NCI-H748 (cell line): ENCODE results near the gene TAB2.

Experiments
- DNase-seq: peaks from one replicate; lab custom pipeline; 2025; ENCODE audit not compliant: unreplicated experiment; lab: John Stamatoyannopoulos, UW

TAB2 gene

DNA sequence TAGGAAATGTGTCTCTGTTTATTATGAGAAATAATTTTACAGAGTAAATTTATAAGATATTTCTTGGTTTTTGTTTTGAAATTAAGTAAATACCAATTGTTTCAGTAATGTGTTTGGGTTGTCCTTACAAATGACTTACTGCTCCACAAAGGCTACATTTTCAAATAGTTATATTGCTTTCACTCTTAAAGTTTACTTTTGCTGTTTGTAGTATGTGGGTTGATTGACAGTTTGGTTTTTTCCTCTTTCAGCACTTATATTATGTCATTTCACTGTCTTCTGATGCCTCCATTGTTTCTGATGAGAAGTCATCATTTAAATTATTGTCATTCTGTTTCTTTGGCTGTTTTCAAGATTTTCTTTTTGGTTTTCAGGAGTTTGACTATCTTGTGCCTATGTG lies 47.7 kb downstream of the TAB2 start:
- no peak for DNase-seq

- DNase-seq, result no peak
Observed at GRCh38 chr6:149366267-149366921, 48.9 kb downstream of the TAB2 start.

- no peak for DNase-seq
Observed at GRCh38 chr6:149368065-149368464, 50.6 kb downstream of the TAB2 start.

DNA sequence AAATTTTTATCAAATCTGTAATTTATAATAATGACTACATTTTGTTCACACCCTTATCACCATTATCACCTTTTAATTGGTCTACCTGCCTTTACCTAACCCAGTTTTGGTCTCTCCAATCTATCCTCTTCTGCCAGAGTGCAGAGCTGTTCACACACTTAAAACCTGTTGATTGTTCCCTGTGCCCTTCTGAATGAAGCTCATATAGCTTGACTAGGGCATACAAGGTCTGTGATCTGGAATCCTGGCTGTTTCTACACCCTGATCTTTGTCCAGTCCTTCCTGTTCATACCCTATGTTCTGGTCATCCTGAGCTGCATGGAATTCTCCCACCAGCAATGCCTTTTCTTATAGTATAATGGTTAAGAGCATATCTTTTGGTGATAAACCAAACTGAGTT lies 53.6 kb downstream of the TAB2 start:
- no peak for DNase-seq

DNA sequence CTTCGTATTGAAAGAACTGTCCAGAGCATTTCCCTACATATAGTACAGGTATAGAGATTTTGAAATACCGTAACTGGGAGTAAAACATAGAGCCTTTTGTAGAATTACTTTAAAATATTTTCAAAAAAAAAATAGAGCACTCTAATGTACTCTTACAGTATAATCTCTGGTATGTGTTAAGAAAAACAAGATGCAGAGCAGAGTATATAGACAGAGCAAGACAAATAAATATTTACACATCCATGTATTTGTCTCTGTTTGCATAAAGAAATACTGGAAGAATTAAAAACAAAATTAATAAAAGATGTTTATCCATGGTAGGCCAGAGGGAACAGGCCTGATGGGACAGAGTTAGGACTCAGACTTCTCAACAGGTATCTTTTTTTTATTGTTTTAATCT lies 54.5 kb downstream of the TAB2 start:
- no peak for DNase-seq

GRCh38 chr6:149373511-149373910 lies 56.0 kb downstream of the TAB2 start:
- no peak for DNase-seq

DNA sequence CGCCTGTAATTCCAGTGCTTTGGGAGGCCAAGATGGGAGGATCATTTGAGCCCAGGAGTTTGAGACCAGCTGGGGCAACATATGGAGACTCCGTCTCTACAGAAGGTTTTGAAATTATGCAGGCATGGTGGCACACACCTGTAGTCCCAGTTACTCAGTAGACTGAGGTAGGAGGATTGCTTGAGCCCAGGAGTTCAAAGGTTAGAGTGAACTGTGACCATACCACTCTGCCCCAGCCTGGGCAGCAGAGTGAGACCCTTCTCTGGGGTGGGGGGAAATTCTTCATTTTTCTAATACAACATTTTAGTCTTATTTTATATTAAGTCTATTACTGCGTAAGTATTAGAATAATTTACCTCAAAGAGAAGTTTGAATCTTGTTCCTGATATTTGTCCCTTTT lies 62.5 kb downstream of the TAB2 start:
- DNase-seq, result no peak

DNA sequence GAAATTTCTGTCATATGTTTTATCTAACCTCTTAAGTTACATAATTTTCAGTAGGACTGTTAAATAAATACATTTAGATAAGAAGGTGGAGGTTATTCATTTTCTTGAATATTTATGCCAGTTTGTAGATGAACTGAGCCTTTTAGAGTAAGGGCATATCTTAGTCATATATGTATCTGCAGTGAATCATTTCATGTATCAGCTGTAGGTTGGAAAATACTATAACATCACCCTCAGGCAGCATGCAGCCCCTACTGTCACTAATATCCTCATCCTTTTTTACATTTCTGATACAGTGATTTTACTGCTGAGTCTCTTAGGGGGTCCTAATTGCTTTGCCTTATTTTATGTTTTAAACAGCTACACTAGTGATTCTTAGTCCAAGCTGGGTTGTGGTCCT lies 63.0 kb downstream of the TAB2 start:
- no peak for DNase-seq

DNA sequence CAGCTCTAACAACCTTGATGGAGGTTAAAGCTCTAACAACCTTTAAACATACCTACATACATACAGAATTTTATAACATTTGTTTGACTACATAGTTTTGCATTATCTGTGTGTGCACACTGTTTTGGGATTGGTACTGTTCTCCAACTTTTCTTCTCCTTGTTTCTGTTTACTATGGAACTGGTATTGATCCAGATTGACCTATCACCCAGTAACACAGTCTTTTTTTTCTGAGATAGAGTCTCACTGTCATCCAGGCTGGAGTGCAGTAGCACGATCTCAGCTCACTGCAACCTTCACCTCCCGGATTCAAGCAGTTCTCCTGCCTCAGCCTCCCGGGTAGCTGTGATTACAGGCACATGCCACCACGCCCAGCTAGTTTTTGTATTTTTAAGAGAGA lies 65.9 kb downstream of the TAB2 start:
- DNase-seq, result no peak

- DNase-seq, result no peak
Observed at GRCh38 chr6:149384464-149384863, 67.0 kb downstream of the TAB2 start.

DNA sequence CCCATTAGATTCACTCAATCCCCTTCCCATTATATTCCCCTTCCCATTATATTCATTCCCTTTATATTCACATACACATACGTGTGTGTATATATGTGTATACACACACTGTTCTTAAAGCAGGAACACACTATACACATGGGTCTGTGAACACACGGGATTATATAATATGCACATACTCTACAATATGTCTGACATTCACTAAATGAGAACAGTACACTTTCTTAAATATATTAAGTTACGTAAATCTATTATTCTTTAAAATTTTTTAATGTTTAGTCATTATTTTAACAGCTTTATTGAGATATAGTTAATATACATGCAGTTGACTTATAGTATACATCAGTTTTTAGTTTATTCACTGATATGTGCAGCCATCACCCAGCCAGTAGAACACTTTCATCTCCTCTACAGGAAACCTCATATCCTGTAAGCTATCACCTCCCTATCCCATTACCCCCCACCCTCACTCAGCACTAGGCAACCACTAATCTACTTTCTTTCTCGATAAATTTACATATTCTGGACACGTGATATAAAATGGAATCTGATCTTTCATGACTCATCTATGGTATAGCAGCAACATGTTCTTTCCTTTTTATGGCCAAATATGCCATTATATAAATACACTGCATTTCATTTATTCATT lies 68.6 kb downstream of the TAB2 start:
- no peak for DNase-seq

- DNase-seq, result no peak
Observed at GRCh38 chr6:149387779-149388512, 70.4 kb downstream of the TAB2 start.

DNA sequence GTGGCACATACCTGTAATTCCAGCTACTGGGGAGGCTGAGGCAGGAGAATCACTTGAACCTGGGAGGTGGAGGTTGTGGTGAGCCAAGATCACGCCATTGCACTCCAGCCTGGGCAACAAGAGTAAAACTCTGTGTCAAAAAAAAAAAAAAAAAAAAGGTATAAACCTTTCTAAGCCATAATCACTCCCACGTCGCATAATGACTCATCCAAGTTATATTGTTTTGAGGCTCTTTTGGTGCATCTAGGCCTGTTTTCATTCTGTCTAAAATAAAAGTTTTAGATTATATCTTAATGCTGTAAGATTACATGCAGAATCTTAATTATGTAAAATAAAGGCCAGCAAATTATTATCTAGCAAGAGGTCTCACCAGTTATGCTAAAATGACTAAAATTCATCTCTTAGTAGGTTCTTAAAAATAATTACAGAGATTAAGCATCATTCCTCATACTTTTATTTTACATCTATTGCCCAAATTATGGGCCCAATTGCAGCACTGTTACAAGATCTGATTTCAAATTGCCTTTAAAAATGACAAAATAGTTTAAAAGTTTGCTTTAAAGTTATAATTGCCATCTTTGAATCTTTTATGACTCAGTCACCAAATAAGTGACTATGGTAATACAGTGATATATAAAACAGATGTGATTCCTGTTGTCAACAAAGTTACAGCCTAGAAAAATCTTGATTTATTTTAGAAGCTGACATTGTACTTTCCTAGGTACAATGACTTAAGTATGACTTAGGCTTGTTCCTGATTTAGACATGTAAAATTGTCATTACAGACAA lies 72.2 kb downstream of the TAB2 start:
- DNase-seq, result no peak

GRCh38 chr6:149392093-149392492 lies 74.6 kb downstream of the TAB2 start:
- DNase-seq, result no peak

DNA sequence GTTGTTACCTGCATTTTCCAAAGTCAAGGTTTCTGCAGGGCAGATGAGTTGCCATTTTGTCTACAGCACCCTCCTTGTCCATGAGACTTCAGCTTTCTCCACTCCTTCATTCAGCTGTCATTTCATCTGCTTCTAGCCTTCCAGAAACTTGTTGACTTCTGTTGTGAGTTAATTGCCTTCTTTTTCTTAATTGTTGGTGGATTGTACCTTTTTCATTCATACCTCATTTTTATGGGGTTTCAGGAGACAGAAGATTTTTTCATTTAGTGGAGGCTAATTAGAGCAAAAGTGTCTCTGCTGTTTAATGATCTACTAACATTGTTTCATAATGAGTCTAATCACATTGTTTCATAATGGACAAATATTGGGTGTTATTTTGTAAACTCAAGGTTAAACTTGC lies 75.0 kb downstream of the TAB2 start:
- DNase-seq, result no peak

DNA sequence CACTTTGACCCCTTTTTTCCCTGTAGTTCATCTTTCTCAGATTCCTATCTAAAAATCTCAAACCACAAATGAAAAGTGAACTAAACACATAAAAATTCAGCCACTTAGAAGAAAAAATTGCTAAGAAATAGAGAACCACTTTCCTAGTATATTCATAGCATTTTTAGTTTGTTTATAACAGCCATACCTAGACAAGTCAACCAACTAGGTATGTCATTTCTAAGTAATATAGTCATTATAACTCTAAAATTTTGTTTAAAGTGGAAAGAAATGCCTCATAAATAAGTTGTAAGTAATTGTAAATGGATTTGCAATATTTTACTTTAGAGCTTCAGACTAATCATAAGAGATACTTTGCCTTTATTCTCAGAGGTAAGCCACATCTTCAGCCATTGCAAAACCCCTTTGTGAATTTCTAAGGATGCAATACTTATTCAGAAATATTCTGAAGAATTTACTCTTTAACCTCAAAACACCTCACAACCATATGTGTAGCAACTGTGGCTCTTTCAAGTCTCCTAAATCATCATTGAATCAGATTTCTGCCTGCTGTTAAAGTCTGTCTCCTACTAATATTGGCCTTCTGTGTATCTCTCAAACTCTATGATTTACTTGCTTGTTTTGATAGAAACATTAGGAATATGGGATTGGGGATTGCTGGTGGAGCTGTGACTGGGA lies 75.6 kb downstream of the TAB2 start:
- no peak for DNase-seq

DNA sequence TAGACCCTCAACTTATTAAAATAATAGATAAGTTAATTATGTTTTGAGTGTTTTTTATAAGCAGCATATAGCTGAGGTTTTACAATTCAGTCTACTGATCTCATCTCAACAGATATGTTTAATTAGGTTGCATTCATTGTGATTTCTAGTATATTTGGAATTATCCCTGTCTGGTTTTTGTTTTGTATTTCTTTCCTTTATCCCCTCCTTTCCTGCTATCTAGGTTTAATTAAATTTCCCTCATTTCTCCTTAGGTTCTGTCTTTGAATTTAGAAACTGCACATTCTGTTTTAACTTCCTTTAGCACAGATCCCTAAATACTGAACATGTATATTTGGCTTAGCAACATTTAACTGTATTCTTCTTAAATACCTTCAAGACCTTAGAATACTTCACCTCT lies 77.7 kb downstream of the TAB2 start:
- DNase-seq, result no peak

DNA sequence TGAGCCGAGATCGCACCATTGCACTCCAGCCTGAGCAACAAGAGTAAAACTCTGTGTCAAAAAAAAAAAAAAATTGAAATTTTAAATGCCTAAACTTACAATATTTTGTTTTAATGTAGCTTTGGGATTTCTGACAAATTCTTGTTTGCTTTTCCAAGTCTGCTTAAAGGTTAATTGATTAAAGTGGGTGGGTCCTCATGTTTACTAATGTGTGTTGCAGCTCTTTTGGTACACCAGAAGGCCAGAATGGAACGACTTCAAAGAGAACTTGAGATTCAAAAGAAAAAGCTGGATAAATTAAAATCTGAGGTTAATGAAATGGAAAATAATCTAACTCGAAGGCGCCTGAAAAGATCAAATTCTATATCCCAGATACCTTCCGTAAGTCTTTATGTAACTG lies 79.9 kb downstream of the TAB2 start:
- no peak for DNase-seq

DNA sequence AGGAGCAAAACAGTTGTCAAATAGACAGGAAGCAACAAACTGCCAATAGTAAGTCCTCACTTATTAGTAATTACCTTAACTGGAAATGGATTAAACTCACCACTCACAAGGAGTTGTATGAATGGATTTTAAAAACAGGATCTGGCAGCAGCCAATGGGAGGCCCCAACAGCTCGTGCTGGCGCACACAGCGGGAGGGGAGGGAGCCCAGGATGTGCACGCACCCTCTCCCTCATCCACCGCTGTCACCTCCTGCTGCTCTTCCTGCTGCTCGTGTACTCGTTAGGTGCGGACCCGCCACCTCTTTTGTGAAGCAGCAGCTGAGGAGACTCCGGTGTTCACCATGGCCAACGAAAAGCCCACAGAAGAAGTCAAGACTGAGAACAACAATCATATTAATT lies 82.5 kb downstream of the TAB2 start, which contains the start of gene SUMO4:
TSS of gene SUMO4 (plus strand) at position 213 of the 400 bp plus-strand sequence. CDS start at position 343, 130 bp downstream.
- no peak for DNase-seq

DNA sequence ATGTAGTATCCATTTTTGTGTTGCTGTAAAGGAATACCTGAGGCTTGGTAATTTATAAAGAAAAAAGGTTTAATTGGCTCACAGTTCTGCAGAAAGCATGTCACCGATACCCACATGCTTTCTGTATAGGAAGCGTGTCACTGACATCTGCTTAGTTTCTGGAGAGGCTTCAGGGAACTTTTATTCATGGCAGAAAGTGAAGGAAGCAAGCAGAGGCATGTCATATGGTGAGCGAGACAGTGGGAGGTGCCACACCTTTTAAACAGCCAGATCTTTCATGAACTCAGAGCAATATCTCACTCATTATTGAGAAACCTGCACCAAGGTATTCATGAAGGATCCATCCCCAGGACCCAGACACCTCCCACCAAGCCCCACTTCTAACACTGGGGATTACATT lies 86.0 kb downstream of the TAB2 start:
- no peak for DNase-seq
